ENCODE data around the gene TUSC2. TPM values are rescaled to one million over a fixed set of nuclear protein-coding genes. Genes with fewer than 3 reads are reported as not detected.

The TUSC2 gene
- total and polyA plus RNA-seq, 2 of the 13 experiments (the other 11 are each of a cell fraction or from before 2014, with no cell fraction given), result 36.7 to 39.1 TPM

DNA sequence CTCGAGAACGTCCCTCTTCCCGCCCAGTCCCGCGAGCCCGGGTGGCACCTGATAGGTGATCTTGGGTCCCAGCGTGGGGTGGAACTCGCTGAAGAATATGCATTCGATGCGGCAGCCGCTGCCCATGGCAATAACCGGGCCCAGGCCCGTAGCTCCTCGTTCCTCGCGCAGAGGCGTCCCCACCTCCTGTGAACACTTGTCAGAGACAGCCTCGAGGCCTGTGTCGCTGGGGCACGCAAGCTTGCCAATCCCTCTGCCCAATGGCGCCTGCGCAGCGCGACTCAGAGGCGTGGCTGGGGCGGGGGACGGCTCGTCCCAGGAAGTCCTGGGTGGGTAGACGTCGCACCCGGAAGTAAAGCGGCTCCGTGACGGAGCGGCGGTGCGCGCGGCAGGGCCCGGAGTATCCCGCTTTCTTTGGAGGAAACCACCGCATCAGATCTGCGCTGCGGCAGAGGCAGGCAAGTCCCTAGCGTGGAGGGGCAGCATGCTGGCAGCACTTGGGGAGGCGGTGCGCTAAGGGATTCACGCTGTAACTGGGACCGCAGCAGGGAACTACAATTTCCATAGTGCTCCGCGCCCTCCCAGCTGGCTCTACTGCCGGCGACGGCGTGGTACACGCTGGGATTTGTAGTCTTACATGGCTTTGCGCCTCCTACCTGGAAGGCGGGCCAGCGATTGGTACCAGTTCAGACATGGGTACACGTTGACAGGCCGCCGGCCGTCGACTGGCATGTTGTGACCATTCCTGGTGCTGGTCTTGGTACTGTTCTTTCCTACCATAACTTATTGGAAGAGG, 22.7 kb upstream of the TUSC2 start, which contains the start of the genes CYB561D2 and NPRL2 (continued):
- peak; percentile 94 for TF ChIP-seq KAT8 (CRISPR knock-in tag; IDR thresholded peaks at IDR 0.05)
- TF ChIP-seq ZNF709 (CRISPR knock-in tag; IDR thresholded peaks at IDR 0.05), result peak; percentile 79
- no peak for TF ChIP-seq ZNF530 (CRISPR knock-in tag; IDR thresholded peaks at IDR 0.05; ENCODE audit: low read depth)
- TF ChIP-seq POLR2G (IDR thresholded peaks at IDR 0.05; ENCODE audit: low read depth, low read length), result peak; percentile 93
- peak; percentile 83 for TF ChIP-seq GMEB2 (CRISPR knock-in tag; IDR thresholded peaks at IDR 0.05; ENCODE audit: low read depth)
- peak; percentile 34; the same call in 1 of the 2 replicates for TF ChIP-seq ZKSCAN8 (CRISPR knock-in tag; IDR thresholded peaks at IDR 0.05; ENCODE audit: borderline replicate concordance)
- peak; percentile 35; the same call in 1 of the 2 replicates for TF ChIP-seq MAZ (IDR thresholded peaks at IDR 0.05; ENCODE audit: borderline replicate concordance, low read depth, low read length)
- TF ChIP-seq MAZ (CRISPR knock-in tag; IDR thresholded peaks at IDR 0.05; ENCODE audit: low read depth), result peak; percentile 91
- TF ChIP-seq CENPT (CRISPR knock-in tag; IDR thresholded peaks at IDR 0.05; ENCODE audit: low read depth), result peak; percentile 98
- TF ChIP-seq ZEB1 (IDR thresholded peaks at IDR 0.05; ENCODE audit: insufficient replicate concordance, low read depth), result no peak
- TF ChIP-seq ZNF451 (CRISPR knock-in tag; IDR thresholded peaks at IDR 0.05), result peak; percentile 95
- no peak for TF ChIP-seq U2AF1 (optimal IDR thresholded peaks at IDR 0.05; ENCODE audit: low read depth, low read length)
- peak; percentile 86 for TF ChIP-seq ZNF224 (CRISPR knock-in tag; IDR thresholded peaks at IDR 0.05)
- TF ChIP-seq RCOR2 (CRISPR knock-in tag; IDR thresholded peaks at IDR 0.05), result no peak
- TF ChIP-seq ZNF343 (CRISPR knock-in tag; IDR thresholded peaks at IDR 0.05), result peak; percentile 85; the same call in 1 of the 2 replicates
- TF ChIP-seq, protein P1, sequence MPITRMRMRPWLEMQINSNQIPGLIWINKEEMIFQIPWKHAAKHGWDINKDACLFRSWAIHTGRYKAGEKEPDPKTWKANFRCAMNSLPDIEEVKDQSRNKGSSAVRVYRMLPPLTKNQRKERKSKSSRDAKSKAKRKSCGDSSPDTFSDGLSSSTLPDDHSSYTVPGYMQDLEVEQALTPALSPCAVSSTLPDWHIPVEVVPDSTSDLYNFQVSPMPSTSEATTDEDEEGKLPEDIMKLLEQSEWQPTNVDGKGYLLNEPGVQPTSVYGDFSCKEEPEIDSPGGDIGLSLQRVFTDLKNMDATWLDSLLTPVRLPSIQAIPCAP (CRISPR knock-in tag; IDR thresholded peaks at IDR 0.05; ENCODE audit: low read depth), result 0 out of 2 replicates have a peak, but pooled peaks have one; percentile 63
- peak; percentile 88 for TF ChIP-seq SP4 (CRISPR knock-in tag; IDR thresholded peaks at IDR 0.05)
- peak; percentile 93 for TF ChIP-seq NCOA1 (CRISPR knock-in tag; IDR thresholded peaks at IDR 0.05)
- TF ChIP-seq, protein P2, sequence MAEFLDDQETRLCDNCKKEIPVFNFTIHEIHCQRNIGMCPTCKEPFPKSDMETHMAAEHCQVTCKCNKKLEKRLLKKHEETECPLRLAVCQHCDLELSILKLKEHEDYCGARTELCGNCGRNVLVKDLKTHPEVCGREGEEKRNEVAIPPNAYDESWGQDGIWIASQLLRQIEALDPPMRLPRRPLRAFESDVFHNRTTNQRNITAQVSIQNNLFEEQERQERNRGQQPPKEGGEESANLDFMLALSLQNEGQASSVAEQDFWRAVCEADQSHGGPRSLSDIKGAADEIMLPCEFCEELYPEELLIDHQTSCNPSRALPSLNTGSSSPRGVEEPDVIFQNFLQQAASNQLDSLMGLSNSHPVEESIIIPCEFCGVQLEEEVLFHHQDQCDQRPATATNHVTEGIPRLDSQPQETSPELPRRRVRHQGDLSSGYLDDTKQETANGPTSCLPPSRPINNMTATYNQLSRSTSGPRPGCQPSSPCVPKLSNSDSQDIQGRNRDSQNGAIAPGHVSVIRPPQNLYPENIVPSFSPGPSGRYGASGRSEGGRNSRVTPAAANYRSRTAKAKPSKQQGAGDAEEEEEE (CRISPR knock-in tag; IDR thresholded peaks at IDR 0.05; ENCODE audit: borderline replicate concordance), result no peak; the same call in 1 of the 2 replicates
- no peak for TF ChIP-seq ZNF326 (CRISPR knock-in tag; IDR thresholded peaks at IDR 0.05; ENCODE audit: borderline replicate concordance)
- peak; percentile 51; the same call in 1 of the 2 replicates for TF ChIP-seq ZNF670 (CRISPR knock-in tag; IDR thresholded peaks at IDR 0.05; ENCODE audit: borderline replicate concordance)
- no peak for TF ChIP-seq GPBP1L1 (CRISPR knock-in tag; IDR thresholded peaks at IDR 0.05)
- no peak for TF ChIP-seq HNF4G (IDR thresholded peaks at IDR 0.05; ENCODE audit: borderline replicate concordance, low read depth, low read length)
- TF ChIP-seq HNF4G (CRISPR knock-in tag; IDR thresholded peaks at IDR 0.05; ENCODE audit: borderline replicate concordance, low read depth), result peak; percentile 52; the same call in 1 of the 2 replicates
- TF ChIP-seq ZNF136 (CRISPR knock-in tag; IDR thresholded peaks at IDR 0.05; ENCODE audit: low read depth), result no peak

Measured in HepG2 (cell line).